Activated CD8-positive, alpha-beta T cell treated with anti-CD3 and anti-CD28 coated beads, Interleukin-2, amount 10 ng/mL, durations not matched to agents 7 days and 5 days (primary cell): Measurements from ENCODE around the gene C3orf85. TPM values are rescaled to one million over a fixed set of nuclear protein-coding genes. Genes with fewer than 3 reads are reported as not detected.

ENCODE experiments used
- total RNA-seq, 2 experiments: library from RNA; stranded (reverse); gene quantifications; one replicate each; pipeline ENCODE4 v1.2.3, GENCODE V29; 2021

Gene C3orf85
- total RNA-seq, 2 experiments from 2014 or later: not detected

Other genes with a start within 250 kb of the C3orf85 start
- gene GUCA1C, start 182.8 kb upstream of the C3orf85 start, total RNA-seq: not detected
- gene MORC1, start 18.6 kb upstream of the C3orf85 start, total RNA-seq: not detected
- gene DPPA2, start 179.8 kb downstream of the C3orf85 start, total RNA-seq: not detected
- not detected for gene DPPA4, start 200.8 kb downstream of the C3orf85 start, total RNA-seq